K562 (cell line): ENCODE data around the gene FUNDC2. TPM values are rescaled to one million over a fixed set of nuclear protein-coding genes. Genes with fewer than 3 reads are reported as not detected.
A peak's percentile ranks its signal among the peaks of the same experiment; 100 is the strongest.

Experiments used
- CCNT2 ChIP-seq: IDR thresholded peaks from 2 replicates; pipeline ENCODE4 v1.6.1; 2011; ENCODE audit warnings: borderline replicate concordance, low read depth, mild to moderate bottlenecking, moderate library complexity, mixed read lengths, low read length; ENCODE audit not compliant: insufficient read length; ENCODE audit errors: extremely low read depth
- ELF1 ChIP-seq: fragments of 200-800 bp; sonication (Bioruptor generic); IDR thresholded peaks from 2 replicates; pipeline ENCODE4 v1.6.1; 2016; ENCODE audit warnings: missing genetic modification characterization, missing compliant biosample characterization
- ELF2 ChIP-seq: fragments of 250-450 bp; sonication (Bioruptor Pico); IDR thresholded peaks from 2 replicates; pipeline ENCODE4 v1.5.0; 2021; ENCODE audit warnings: mild to moderate bottlenecking
- MEIS2 ChIP-seq: fragments of 450-650 bp; IDR thresholded peaks from 2 replicates; pipeline ENCODE4 v1.6.1; 2014; ENCODE audit warnings: mild to moderate bottlenecking; ENCODE audit not compliant: partially characterized antibody
- POU5F1 ChIP-seq: fragments of 150-350 bp; IDR thresholded peaks from 2 replicates; pipeline ENCODE4 v1.6.1; 2014; ENCODE audit warnings: borderline replicate concordance, low read length, low read depth, mild to moderate bottlenecking; ENCODE audit not compliant: partially characterized antibody
- PURB ChIP-seq: sonication (generic); formaldehyde crosslinking; IDR thresholded peaks from 2 replicates; pipeline ENCODE4 v1.9.0; 2021; ENCODE audit warnings: low read depth, mild to moderate bottlenecking, missing genetic modification reagents
- RBM14 ChIP-seq: fragments of 200-400 bp; formaldehyde crosslinking; IDR thresholded peaks from 2 replicates; pipeline ENCODE4 v1.6.1; 2018; ENCODE audit warnings: low read depth, mild to moderate bottlenecking, low read length, moderate library complexity, borderline replicate concordance; ENCODE audit not compliant: insufficient read depth
- SAFB2 ChIP-seq: fragments of 200-400 bp; formaldehyde crosslinking; IDR thresholded peaks from 2 replicates; pipeline ENCODE4 v1.6.1; 2018; ENCODE audit warnings: borderline replicate concordance, low read length, low read depth, moderate library complexity; ENCODE audit not compliant: severe bottlenecking
- SIX5 ChIP-seq, 2 experiments: IDR thresholded peaks; 2 replicates each; pipeline ENCODE4 v1.6.1; 2011; ENCODE audit warnings: low read length in 2 of 2, borderline replicate concordance in 1 of 2, low read depth in 1 of 2, mild to moderate bottlenecking in 1 of 2, moderate library complexity in 1 of 2; ENCODE audit not compliant: insufficient read depth in 1 of 2
- SREBF1 ChIP-seq: fragments of 150-350 bp; IDR thresholded peaks from 2 replicates; pipeline ENCODE4 v1.6.1; 2014; ENCODE audit warnings: antibody characterized with exemption, low read depth, low read length, borderline replicate concordance
- ZNF3 ChIP-seq: fragments of 250-450 bp; sonication (Bioruptor Pico); IDR thresholded peaks from 2 replicates; pipeline ENCODE4 v1.5.0; 2021; ENCODE audit warnings: mild to moderate bottlenecking, moderate library complexity
- ZNF830 ChIP-seq: fragments of 250-450 bp; sonication (Bioruptor Pico); IDR thresholded peaks from 2 replicates; pipeline ENCODE4 v1.5.0; 2021; ENCODE audit warnings: mild to moderate bottlenecking
- polyA plus RNA-seq, 8 experiments: library from polyadenylated mRNA; depleted of rRNA in 4 of 8; stranded (reverse) in 5 of 8; unstranded in 3 of 8; fragments of >200 nt; fragmentation: Nextera tagmentation in 2 of 8; fragmentation: Illumina TruSeq in 1 of 8; extraction: Ambion mirVana in 2 of 8; extraction: Trizol in 1 of 8; gene quantifications; 2 replicates each; pipeline versions ENCODE4 v1.2.1 to v1.2.3, GENCODE V29; 2011 to 2014; ENCODE audit warnings: inconsistent platforms in 1 of 8, missing spikeins in 1 of 8
- total RNA-seq, 7 experiments: library from RNA; depleted of rRNA in 6 of 7; stranded (reverse); fragments of >200 nt in 6 of 7; fragmentation: Illumina TruSeq in 2 of 7; extraction: Trizol in 2 of 7; gene quantifications; 2 replicates each; pipeline versions ENCODE4 v1.2.1 to v1.2.3, GENCODE V29; 2011 to 2021; ENCODE audit warnings: low replicate concordance in 1 of 7
- TF ChIP-seq, protein P1 (sequence below): fragments of 250-450 bp; sonication (Bioruptor Pico); IDR thresholded peaks from 2 replicates; pipeline ENCODE4 v1.5.0; 2020; ENCODE audit warnings: mild to moderate bottlenecking
- TF ChIP-seq, protein P2 (sequence below): sonication (generic); formaldehyde crosslinking; IDR thresholded peaks from 2 replicates; pipeline ENCODE4 v1.8.1; 2023; ENCODE audit warnings: mild to moderate bottlenecking, missing genetic modification reagents
- TF ChIP-seq, protein P3 (sequence below), 2 experiments: fragments of 450-650 bp in 1 of 2; IDR thresholded peaks; 2 replicates each; pipeline ENCODE4 v1.6.1; 2011 to 2017; ENCODE audit warnings: low read depth in 2 of 2, antibody characterized with exemption in 1 of 2, borderline replicate concordance in 1 of 2, low read length in 1 of 2, mild to moderate bottlenecking in 1 of 2, mixed read lengths in 1 of 2; ENCODE audit not compliant: control insufficient read depth in 1 of 2
- TF ChIP-seq, protein P4 (sequence below): fragments of 450-650 bp; formaldehyde crosslinking; IDR thresholded peaks from 2 replicates; pipeline ENCODE4 v1.4.0; 2020; ENCODE audit warnings: mild to moderate bottlenecking
- TF ChIP-seq, protein P5 (sequence below): fragments of 450-650 bp; conservative IDR thresholded peaks from 2 replicates; pipeline ENCODE4 v1.6.1; 2016; ENCODE audit warnings: missing genetic modification characterization, low read depth, mild to moderate bottlenecking, control low read depth, missing compliant biosample characterization

FUNDC2 gene
- total and polyA plus RNA-seq, 9 of the 15 experiments (the other 6 are each of a cell fraction or from before 2014, with no cell fraction given), result 50.6 to 235 (median 123) TPM

DNA sequence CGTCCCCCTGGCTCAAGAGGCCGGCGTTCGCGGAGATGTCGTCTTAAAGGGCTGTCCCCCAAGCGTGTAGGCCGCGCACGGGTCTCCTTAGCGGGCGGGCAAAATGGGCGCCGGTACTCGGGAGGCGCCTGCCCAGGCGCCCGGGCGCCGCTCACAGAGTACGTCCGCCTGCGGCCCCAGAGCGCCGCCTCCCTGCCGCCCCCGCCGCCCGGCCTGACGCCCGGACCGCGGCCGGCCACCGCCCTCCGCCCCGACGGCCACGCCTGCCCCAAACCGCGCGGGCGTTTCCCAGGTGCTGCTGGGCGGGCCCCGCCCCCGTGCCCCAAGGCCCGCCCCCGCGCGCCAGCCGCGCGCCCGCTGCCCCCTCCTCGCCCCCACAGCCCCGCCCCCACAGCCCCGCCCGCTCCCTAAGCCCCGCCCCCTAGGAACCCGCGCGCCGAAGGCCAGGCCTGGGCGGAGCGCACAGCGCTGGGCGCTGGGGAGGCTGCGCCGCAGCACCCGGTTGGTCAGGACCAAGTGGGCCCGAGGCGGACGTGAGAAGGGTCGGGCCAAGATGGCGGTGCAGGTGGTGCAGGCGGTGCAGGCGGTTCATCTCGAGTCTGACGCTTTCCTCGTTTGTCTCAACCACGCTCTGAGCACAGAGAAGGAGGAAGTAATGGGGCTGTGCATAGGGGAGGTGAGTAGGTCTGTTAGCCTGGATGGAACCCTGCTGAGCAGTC, 44.5 kb downstream of the FUNDC2 start, which contains the start of the genes BRCC3, CMC4 and MTCP1 (continued):
- TF ChIP-seq, protein P1, sequence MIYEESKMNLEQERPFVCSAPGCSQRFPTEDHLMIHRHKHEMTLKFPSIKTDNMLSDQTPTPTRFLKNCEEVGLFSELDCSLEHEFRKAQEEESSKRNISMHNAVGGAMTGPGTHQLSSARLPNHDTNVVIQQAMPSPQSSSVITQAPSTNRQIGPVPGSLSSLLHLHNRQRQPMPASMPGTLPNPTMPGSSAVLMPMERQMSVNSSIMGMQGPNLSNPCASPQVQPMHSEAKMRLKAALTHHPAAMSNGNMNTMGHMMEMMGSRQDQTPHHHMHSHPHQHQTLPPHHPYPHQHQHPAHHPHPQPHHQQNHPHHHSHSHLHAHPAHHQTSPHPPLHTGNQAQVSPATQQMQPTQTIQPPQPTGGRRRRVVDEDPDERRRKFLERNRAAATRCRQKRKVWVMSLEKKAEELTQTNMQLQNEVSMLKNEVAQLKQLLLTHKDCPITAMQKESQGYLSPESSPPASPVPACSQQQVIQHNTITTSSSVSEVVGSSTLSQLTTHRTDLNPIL (CRISPR knock-in tag), result no peak
- TF ChIP-seq ELF2 (CRISPR knock-in tag) (no peak), PURB (no peak), RBM14 (no peak), MEIS2 (no peak), ZNF3 (CRISPR knock-in tag) (no peak), ZNF830 (CRISPR knock-in tag) (no peak), ELF1 (tag) (peak; percentile 68), CCNT2 (peak; percentile 91), SIX5 (IDR thresholded peaks at IDR 0.05; ENCODE audit: borderline replicate concordance in 1 of 2, insufficient read depth in 1 of 2, low read depth in 1 of 2, low read length in 2 of 2) (no peak), SREBF1 (no peak), POU5F1 (no peak), SAFB2 (no peak)
- TF ChIP-seq, protein P2, sequence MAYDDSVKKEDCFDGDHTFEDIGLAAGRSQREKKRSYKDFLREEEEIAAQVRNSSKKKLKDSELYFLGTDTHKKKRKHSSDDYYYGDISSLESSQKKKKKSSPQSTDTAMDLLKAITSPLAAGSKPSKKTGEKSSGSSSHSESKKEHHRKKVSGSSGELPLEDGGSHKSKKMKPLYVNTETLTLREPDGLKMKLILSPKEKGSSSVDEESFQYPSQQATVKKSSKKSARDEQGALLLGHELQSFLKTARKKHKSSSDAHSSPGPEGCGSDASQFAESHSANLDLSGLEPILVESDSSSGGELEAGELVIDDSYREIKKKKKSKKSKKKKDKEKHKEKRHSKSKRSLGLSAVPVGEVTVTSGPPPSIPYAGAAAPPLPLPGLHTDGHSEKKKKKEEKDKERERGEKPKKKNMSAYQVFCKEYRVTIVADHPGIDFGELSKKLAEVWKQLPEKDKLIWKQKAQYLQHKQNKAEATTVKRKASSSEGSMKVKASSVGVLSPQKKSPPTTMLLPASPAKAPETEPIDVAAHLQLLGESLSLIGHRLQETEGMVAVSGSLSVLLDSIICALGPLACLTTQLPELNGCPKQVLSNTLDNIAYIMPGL (CRISPR knock-in tag), result no peak
- TF ChIP-seq, protein P3, sequence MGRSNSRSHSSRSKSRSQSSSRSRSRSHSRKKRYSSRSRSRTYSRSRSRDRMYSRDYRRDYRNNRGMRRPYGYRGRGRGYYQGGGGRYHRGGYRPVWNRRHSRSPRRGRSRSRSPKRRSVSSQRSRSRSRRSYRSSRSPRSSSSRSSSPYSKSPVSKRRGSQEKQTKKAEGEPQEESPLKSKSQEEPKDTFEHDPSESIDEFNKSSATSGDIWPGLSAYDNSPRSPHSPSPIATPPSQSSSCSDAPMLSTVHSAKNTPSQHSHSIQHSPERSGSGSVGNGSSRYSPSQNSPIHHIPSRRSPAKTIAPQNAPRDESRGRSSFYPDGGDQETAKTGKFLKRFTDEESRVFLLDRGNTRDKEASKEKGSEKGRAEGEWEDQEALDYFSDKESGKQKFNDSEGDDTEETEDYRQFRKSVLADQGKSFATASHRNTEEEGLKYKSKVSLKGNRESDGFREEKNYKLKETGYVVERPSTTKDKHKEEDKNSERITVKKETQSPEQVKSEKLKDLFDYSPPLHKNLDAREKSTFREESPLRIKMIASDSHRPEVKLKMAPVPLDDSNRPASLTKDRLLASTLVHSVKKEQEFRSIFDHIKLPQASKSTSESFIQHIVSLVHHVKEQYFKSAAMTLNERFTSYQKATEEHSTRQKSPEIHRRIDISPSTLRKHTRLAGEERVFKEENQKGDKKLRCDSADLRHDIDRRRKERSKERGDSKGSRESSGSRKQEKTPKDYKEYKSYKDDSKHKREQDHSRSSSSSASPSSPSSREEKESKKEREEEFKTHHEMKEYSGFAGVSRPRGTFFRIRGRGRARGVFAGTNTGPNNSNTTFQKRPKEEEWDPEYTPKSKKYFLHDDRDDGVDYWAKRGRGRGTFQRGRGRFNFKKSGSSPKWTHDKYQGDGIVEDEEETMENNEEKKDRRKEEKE (IDR thresholded peaks at IDR 0.05; ENCODE audit: borderline replicate concordance in 1 of 2, control insufficient read depth in 1 of 2, low read depth in 2 of 2, low read length in 1 of 2), result no peak
- TF ChIP-seq, protein P4, sequence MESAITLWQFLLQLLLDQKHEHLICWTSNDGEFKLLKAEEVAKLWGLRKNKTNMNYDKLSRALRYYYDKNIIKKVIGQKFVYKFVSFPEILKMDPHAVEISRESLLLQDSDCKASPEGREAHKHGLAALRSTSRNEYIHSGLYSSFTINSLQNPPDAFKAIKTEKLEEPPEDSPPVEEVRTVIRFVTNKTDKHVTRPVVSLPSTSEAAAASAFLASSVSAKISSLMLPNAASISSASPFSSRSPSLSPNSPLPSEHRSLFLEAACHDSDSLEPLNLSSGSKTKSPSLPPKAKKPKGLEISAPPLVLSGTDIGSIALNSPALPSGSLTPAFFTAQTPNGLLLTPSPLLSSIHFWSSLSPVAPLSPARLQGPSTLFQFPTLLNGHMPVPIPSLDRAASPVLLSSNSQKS (CRISPR knock-in tag), result no peak
- TF ChIP-seq, protein P5, sequence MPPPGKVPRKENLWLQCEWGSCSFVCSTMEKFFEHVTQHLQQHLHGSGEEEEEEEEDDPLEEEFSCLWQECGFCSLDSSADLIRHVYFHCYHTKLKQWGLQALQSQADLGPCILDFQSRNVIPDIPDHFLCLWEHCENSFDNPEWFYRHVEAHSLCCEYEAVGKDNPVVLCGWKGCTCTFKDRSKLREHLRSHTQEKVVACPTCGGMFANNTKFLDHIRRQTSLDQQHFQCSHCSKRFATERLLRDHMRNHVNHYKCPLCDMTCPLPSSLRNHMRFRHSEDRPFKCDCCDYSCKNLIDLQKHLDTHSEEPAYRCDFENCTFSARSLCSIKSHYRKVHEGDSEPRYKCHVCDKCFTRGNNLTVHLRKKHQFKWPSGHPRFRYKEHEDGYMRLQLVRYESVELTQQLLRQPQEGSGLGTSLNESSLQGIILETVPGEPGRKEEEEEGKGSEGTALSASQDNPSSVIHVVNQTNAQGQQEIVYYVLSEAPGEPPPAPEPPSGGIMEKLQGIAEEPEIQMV (tag), result no peak
